HFF-Myc (cell line): ENCODE data around the gene CXCL12.

ENCODE experiments used
- DNase-seq: peaks from one replicate; pipeline ENCODE4 v3.0.0-alpha.2; 2011; ENCODE audit warnings: low read depth; ENCODE audit errors: extremely low read depth
- H3K4me3 ChIP-seq: replicated peaks from 2 replicates; pipeline ENCODE4 v1.5.1; 2011; ENCODE audit warnings: low read depth, mild to moderate bottlenecking, control low read depth, low read length
- TF ChIP-seq, protein P1 (sequence below): IDR thresholded peaks from 2 replicates; pipeline ENCODE4 v1.5.1; 2012; ENCODE audit warnings: mild to moderate bottlenecking, low read depth, low read length, control low read depth; ENCODE audit errors: missing control alignments

Gene CXCL12

GRCh38 chr10:44364566-44364965 lies 20.3 kb downstream of the CXCL12 start:
- no peak overlapping the region for H3K4me3 ChIP-seq
- DNase-seq: no peak
- TF ChIP-seq, protein P1, sequence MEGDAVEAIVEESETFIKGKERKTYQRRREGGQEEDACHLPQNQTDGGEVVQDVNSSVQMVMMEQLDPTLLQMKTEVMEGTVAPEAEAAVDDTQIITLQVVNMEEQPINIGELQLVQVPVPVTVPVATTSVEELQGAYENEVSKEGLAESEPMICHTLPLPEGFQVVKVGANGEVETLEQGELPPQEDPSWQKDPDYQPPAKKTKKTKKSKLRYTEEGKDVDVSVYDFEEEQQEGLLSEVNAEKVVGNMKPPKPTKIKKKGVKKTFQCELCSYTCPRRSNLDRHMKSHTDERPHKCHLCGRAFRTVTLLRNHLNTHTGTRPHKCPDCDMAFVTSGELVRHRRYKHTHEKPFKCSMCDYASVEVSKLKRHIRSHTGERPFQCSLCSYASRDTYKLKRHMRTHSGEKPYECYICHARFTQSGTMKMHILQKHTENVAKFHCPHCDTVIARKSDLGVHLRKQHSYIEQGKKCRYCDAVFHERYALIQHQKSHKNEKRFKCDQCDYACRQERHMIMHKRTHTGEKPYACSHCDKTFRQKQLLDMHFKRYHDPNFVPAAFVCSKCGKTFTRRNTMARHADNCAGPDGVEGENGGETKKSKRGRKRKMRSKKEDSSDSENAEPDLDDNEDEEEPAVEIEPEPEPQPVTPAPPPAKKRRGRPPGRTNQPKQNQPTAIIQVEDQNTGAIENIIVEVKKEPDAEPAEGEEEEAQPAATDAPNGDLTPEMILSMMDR: no peak

GRCh38 chr10:44363716-44364115 lies 21.2 kb downstream of the CXCL12 start:
- no peak overlapping the region for H3K4me3 ChIP-seq
- TF ChIP-seq, protein P1: no peak
- no peak for DNase-seq

DNA sequence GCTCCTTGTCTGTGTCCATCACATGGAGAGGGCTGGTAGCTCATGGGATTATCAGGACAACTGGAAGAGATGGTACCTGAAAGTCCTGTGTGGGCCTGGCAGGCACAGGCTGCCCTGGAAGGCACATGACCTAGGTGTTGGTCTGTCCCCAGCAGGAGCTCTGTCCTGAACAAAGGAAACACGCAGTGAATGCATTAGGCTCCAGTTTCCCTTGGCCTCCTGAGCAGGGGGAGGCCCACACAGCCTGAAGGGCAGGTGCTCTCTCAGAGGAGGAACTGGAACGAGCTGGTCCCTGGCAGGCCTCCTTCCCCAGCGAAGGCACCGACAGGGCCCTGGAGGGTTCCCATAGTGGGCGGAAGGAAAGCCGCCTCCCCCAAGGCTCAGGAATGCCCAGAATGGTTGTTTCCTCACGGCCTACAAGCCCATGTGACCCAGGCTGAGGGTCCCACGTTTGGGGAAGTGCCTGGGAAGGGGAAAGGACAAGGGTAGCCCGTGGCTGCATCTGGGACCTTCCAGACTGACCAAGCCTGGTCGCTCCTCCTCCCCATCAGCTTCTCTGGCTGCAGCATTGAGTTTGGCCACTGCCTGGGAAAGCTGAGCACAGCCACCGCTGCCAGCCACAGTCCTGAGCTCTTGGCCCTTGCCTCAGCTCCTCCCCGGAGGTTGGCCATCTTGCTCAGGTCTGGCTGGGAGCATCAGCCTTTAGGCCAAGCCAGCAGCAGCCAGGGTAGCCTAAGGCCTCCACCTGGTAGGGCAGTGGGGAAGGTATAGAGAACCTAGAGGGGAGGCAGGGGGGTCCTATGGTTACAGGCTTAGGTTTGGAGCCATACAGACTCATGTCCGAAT lies 21.8 kb downstream of the CXCL12 start:
- TF ChIP-seq, protein P1: no peak
- no peak for DNase-seq

GRCh38 chr10:44361109-44361508 lies 23.8 kb downstream of the CXCL12 start:
- no peak for DNase-seq
- H3K4me3 ChIP-seq: no peak overlapping the region
- TF ChIP-seq, protein P1: no peak

More for the DNA sequence above, 21.8 kb downstream of the CXCL12 start:
- no peak overlapping the region for H3K4me3 ChIP-seq

- DNase-seq: no peak
- no peak overlapping the region for H3K4me3 ChIP-seq
- TF ChIP-seq, protein P1: no peak
Observed at GRCh38 chr10:44358080-44358771, 26.7 kb downstream of the CXCL12 start.

- TF ChIP-seq, protein P1: no peak
- H3K4me3 ChIP-seq: no peak overlapping the region
Observed at GRCh38 chr10:44357023-44357540, 27.8 kb downstream of the CXCL12 start.

More at GRCh38 chr10:44357023-44357540, 27.8 kb downstream of the CXCL12 start:
- DNase-seq: no peak
